Measurements from ENCODE around the gene MYCBP.

The MYCBP gene

DNA sequence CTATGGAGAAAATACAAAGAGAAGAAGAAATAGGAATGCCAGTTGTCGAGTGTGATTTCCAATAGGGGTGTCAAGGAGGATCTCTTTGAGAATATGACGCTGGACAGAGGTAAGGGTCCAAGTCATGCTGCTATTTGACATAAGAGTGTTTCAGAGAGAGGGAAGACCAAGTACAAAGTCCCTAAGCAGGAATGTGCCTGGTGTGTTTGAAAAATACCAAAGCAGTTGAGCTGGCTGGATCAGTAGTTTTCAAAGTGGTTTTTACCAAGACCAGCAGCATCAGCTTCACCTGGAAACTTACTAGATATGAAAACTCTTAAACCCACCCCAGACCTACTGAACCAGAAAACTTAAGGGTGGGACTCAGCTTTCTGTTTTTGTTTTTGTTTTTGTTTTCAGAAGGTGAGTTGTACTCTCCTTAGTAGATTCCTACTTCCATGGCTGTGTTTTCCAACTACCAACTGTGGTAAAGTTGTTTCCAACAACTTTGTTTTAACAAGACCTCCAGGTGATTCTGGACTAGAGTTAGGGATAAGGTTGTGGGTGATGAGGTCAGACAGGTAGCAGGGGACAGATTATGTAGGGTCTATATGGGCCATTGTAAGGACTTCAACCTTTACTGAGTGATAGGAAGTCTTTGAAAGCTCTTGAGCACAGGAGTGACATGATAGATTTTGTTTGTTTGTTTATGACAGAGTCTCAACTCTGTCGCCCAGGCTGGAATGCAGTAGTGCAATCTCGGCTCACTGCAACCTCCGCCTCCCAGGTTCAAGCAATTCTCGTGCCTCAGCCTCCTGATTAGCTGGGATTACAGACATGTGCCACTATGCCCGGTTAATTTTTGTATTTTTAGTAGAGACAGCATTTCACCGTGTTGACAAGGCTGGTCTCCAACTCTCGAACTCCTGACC, 15.5 kb upstream of the MYCBP start:
- H3K36me3 Mint-ChIP-seq: peaks cover 2% of the 10 kb centered on the region
- H3K9me3 Mint-ChIP-seq (ENCODE audit: low read depth): no peaks in the 10 kb centered on the region
- no peaks in the 10 kb centered on the region for H3K4me1 Mint-ChIP-seq (ENCODE audit: low read depth)
- H3K27me3 Mint-ChIP-seq: no peaks in the 10 kb centered on the region
- no peak overlapping the region for H3K4me3 Mint-ChIP-seq
- no peak overlapping the region for H3K27ac Mint-ChIP-seq

GRCh38 chr1:38885092-38885491, 11.9 kb upstream of the MYCBP start:
- Mint-ChIP-seq H3K36me3 (peaks cover 2% of the 10 kb centered on the region), H3K4me1 (ENCODE audit: low read depth) (no peaks in the 10 kb centered on the region), H3K4me3 (no peak overlapping the region)

GRCh38 chr1:38881487-38881886, 8.3 kb upstream of the MYCBP start, which contains the start of gene GJA9:
Gene GJA9, minus strand, starts transcription at chr1:38881587. Its CDS starts 5,489 bp downstream, at chr1:38876098.
- no peaks in the 10 kb centered on the region for H3K27me3 Mint-ChIP-seq
- no peaks in the 10 kb centered on the region for H3K4me1 Mint-ChIP-seq (ENCODE audit: low read depth)
- H3K27ac Mint-ChIP-seq: no peak within 1 kb of the TSS
- H3K36me3 Mint-ChIP-seq: no peaks in the 10 kb centered on the region
- no peak within 1 kb of the TSS for H3K4me3 Mint-ChIP-seq
- H3K9me3 Mint-ChIP-seq (ENCODE audit: low read depth): no peaks in the 10 kb centered on the region

More at GRCh38 chr1:38885092-38885491, 11.9 kb upstream of the MYCBP start:
- H3K27me3 Mint-ChIP-seq: no peaks in the 10 kb centered on the region
- no peak overlapping the region for H3K27ac Mint-ChIP-seq
- no peaks in the 10 kb centered on the region for H3K9me3 Mint-ChIP-seq (ENCODE audit: low read depth)

GRCh38 chr1:38875811-38876210, 2.7 kb upstream of the MYCBP start:
- Mint-ChIP-seq H3K9me3 (ENCODE audit: low read depth) (no peaks in the 10 kb centered on the region), H3K36me3 (no peaks in the 10 kb centered on the region), H3K27ac (no peak overlapping the region), H3K27me3 (no peaks in the 10 kb centered on the region), H3K4me3 (no peak overlapping the region), H3K4me1 (ENCODE audit: low read depth) (peaks cover 26% of the 10 kb centered on the region)

DNA sequence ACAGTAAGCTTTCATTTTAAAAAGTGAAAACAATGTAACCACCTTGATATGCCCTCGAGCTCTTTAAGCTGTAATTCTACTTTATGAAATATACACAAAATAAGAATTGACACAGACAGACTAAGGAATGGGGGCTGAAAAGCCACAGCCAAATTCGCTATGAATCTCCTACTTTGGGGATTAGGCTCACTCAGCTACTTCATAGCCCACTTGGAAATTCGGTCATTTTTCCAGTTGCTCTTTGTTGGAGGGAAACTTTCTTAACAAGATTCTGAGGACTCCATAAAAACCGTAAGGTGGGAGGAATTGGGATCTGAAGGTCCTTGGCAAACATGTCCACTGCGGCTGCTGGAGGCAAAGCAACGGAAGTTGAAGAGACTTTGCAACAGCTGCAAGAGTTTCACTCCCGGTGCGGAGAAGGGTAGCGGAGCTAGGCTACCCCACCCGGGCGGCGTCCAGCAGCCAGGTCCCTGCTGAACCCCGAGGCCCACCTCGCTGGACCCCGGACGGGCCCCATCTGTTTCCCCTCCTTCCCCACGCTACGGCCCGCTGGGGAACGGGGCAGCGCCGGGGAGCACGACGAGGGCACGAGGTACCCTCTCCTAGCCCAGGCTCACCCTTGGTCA, 634 bp downstream of the MYCBP start:
- Mint-ChIP-seq H3K4me1 (ENCODE audit: low read depth) (peaks cover 31% of the 10 kb centered on the region), H3K27ac (peak overlapping the region; percentile 85), H3K9me3 (ENCODE audit: low read depth) (no peaks in the 10 kb centered on the region)

DNA sequence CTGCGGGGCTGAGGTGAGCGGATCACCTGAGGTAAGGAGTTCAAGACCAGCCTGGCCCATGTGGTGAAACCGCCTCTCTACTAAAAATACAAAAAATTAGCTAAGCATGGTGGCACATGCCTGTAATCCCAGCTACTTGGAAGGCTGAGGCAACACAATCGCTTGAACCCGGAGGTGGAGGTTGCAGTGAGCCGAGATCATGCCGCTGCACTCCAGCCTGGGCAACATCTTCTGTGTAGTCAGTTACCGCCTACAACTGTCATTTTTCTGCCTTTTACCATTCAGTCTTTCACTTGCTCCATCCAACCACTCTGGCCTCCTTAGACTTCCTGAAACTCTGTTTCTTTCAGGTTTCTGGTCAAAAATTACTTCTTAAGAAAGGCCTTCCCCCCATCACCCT, 2.2 kb downstream of the MYCBP start:
- H3K4me3 Mint-ChIP-seq: peak overlapping the region; percentile 94
- no peak overlapping the region for H3K27ac Mint-ChIP-seq

More for the DNA sequence above, 634 bp downstream of the MYCBP start:
- H3K27me3 Mint-ChIP-seq: no peaks in the 10 kb centered on the region
- peak overlapping the region; percentile 94 for H3K4me3 Mint-ChIP-seq
- peaks cover 2% of the 10 kb centered on the region for H3K36me3 Mint-ChIP-seq

GRCh38 chr1:38867208-38867607, 5.9 kb downstream of the MYCBP start:
- H3K27me3 Mint-ChIP-seq: no peaks in the 10 kb centered on the region
- no peak overlapping the region for H3K27ac Mint-ChIP-seq
- H3K4me3 Mint-ChIP-seq: no peak overlapping the region
- H3K4me1 Mint-ChIP-seq (ENCODE audit: low read depth): peaks cover 40% of the 10 kb centered on the region
- peaks cover 4% of the 10 kb centered on the region for H3K36me3 Mint-ChIP-seq
- no peaks in the 10 kb centered on the region for H3K9me3 Mint-ChIP-seq (ENCODE audit: low read depth)

More for the DNA sequence above, 2.2 kb downstream of the MYCBP start:
- H3K4me1 Mint-ChIP-seq (ENCODE audit: low read depth): peaks cover 31% of the 10 kb centered on the region
- no peaks in the 10 kb centered on the region for H3K9me3 Mint-ChIP-seq (ENCODE audit: low read depth)
- H3K36me3 Mint-ChIP-seq: peaks cover 2% of the 10 kb centered on the region
- no peaks in the 10 kb centered on the region for H3K27me3 Mint-ChIP-seq

- H3K27ac Mint-ChIP-seq: no peak overlapping the region
- H3K4me1 Mint-ChIP-seq (ENCODE audit: low read depth): peaks cover 44% of the 10 kb centered on the region
- H3K36me3 Mint-ChIP-seq: peaks cover 4% of the 10 kb centered on the region
- no peaks in the 10 kb centered on the region for H3K27me3 Mint-ChIP-seq
- no peak overlapping the region for H3K4me3 Mint-ChIP-seq
- H3K9me3 Mint-ChIP-seq (ENCODE audit: low read depth): no peaks in the 10 kb centered on the region
These were observed 7.9 kb downstream of the MYCBP start for GRCh38 chr1:38865112-38865715.

DNA sequence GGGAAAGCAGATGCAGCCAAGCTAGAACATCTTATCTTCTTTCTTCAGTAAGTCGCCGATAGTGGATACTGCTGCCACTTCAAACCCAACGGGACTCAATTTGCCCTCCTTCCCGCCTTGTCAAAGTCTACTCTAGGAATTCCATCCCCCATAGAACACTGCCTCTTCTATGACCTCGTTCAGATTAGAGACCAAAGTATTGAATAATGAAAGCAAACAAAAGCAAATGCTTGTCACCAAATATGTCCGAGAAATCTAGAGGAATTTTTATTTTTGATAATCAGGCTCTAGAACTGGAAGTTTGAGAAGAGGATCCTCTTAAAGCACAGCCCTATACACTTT, 12.7 kb downstream of the MYCBP start:
- no peaks in the 10 kb centered on the region for H3K27me3 Mint-ChIP-seq
- peaks cover 66% of the 10 kb centered on the region for H3K4me1 Mint-ChIP-seq (ENCODE audit: low read depth)
- peak overlapping the region; percentile 81 for H3K27ac Mint-ChIP-seq
- no peaks in the 10 kb centered on the region for H3K9me3 Mint-ChIP-seq (ENCODE audit: low read depth)
- H3K4me3 Mint-ChIP-seq: peak overlapping the region; percentile 97
- H3K36me3 Mint-ChIP-seq: peaks cover 4% of the 10 kb centered on the region

DNA sequence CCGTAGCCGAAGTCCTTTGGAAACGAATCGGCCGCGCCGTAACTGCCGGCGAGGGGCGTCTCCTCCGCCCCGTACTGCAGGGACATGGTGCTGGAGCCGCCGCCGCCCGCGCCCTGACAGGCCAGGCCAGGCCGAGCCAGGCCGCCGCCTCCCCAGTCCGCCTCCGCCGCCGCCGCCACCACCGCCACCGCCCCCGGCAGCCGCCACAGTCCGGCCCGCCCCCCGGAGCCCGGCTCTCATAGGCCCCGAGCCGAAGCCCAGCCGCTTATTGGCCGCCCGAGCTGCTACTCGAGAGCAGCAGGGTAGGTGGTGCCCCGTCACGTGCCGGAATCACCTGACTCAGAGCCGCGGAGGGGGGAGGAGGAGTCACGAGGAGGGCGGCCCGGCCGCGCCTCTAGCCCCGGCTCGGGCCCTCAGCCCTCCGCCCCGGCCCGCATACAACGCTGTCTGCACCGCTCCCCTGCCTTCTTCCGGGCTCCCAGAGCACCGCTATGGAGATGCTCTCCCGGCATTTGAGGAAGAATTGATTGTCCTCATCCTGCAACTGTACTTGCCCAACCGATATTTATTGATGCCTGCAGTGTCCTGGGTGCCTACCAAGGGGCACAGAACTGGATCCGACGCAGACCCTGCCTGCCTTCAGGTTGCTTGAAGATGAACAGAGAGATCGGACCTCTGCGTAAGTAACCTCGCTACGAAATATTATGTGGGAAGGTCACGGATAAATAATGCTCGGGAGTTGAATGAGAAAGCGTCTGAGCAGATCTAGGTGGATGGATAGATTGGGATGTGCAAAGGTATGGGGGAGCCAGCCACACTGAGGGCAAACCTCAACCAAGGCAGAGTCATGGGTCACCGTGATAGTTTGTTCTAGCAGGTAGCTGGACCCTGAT, 13.3 kb downstream of the MYCBP start, which contains the start of gene RRAGC:
Gene RRAGC (minus strand): TSS at position 212 of the 893 bp plus-strand sequence. CDS start 126 bp downstream, at position 86.
- Mint-ChIP-seq H3K36me3 (peaks cover 8% of the 10 kb centered on the region), H3K4me1 (ENCODE audit: low read depth) (peaks cover 69% of the 10 kb centered on the region)

GRCh38 chr1:38858833-38859560, 14.2 kb downstream of the MYCBP start:
- Mint-ChIP-seq H3K27ac (peak overlapping the region; percentile 72), H3K9me3 (ENCODE audit: low read depth) (no peaks in the 10 kb centered on the region), H3K36me3 (peaks cover 8% of the 10 kb centered on the region)

More for the DNA sequence above, 13.3 kb downstream of the MYCBP start, which contains the start of gene RRAGC:
- H3K4me3 Mint-ChIP-seq: peak within 1 kb of the TSS; percentile 97
- no peaks in the 10 kb centered on the region for H3K9me3 Mint-ChIP-seq (ENCODE audit: low read depth)
- no peaks in the 10 kb centered on the region for H3K27me3 Mint-ChIP-seq
- peak within 1 kb of the TSS; percentile 81 for H3K27ac Mint-ChIP-seq

DNA sequence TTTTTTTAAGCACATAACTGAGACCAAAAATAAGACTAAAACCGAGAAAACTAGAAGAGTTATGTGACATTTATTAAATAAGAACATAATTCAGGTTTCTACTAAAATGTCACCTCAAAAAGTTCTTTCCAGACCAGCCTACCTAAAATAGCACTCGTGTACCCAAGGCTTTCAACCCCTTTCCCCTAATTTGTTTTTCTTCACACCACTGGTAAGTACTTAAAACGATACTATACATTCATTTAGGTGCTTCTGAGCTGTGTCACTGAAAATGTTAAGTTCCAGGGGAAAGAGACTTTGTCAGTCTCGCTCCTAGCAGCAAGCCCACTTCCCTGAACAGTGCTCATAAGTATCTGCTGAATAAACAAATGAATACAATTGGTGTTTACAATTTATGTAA, 20.4 kb downstream of the MYCBP start:
- peaks cover 18% of the 10 kb centered on the region for H3K36me3 Mint-ChIP-seq
- H3K27ac Mint-ChIP-seq: no peak overlapping the region

More at GRCh38 chr1:38858833-38859560, 14.2 kb downstream of the MYCBP start:
- no peaks in the 10 kb centered on the region for H3K27me3 Mint-ChIP-seq
- peak overlapping the region; percentile 97 for H3K4me3 Mint-ChIP-seq
- H3K4me1 Mint-ChIP-seq (ENCODE audit: low read depth): peaks cover 65% of the 10 kb centered on the region

GRCh38 chr1:38848071-38848470, 25.1 kb downstream of the MYCBP start:
- no peak overlapping the region for H3K4me3 Mint-ChIP-seq
- peaks cover 11% of the 10 kb centered on the region for H3K4me1 Mint-ChIP-seq (ENCODE audit: low read depth)
- no peak overlapping the region for H3K27ac Mint-ChIP-seq
- no peaks in the 10 kb centered on the region for H3K9me3 Mint-ChIP-seq (ENCODE audit: low read depth)
- H3K27me3 Mint-ChIP-seq: no peaks in the 10 kb centered on the region
- peaks cover 28% of the 10 kb centered on the region for H3K36me3 Mint-ChIP-seq

More for the DNA sequence above, 20.4 kb downstream of the MYCBP start:
- H3K4me1 Mint-ChIP-seq (ENCODE audit: low read depth): peaks cover 29% of the 10 kb centered on the region
- no peak overlapping the region for H3K4me3 Mint-ChIP-seq
- H3K27me3 Mint-ChIP-seq: no peaks in the 10 kb centered on the region
- H3K9me3 Mint-ChIP-seq (ENCODE audit: low read depth): no peaks in the 10 kb centered on the region

All from activated naive CD8-positive, alpha-beta T cell (primary cell).